Psoas muscle (tissue), 8 donors: ENCODE data around the gene PSMD5. TPM values are rescaled to one million over a fixed set of nuclear protein-coding genes. Genes with fewer than 3 reads are reported as not detected.

Source experiments
- ATAC-seq, 4 donors: fragments of 200-7000 bp; cut with Tn5 transposase; one replicate each; pipeline ENCODE4 v1.9.1; 2020; ENCODE audit warnings: moderate library complexity in 3 of 4, mild to moderate bottlenecking in 2 of 4
- DNase-seq, 2 donors: peaks; one replicate each; pipeline ENCODE4 v3.0.0-alpha.2; 2020
- H3K27ac ChIP-seq: fragments of 200-600 bp; one replicate; pipeline ENCODE4 v1.8.0; 2022
- H3K27me3 ChIP-seq, 3 donors: fragments of 200-600 bp in 1 of 3; one replicate each; pipeline versions ENCODE4 v1.6.1 to v1.8.0; 2013 to 2022; ENCODE audit warnings: low read length in 2 of 3, mild to moderate bottlenecking in 2 of 3, moderate library complexity in 1 of 3; ENCODE audit not compliant: insufficient read depth in 3 of 3
- H3K36me3 ChIP-seq, 2 donors: fragments of 200-600 bp in 1 of 2; one replicate each; pipeline versions ENCODE4 v1.6.1 to v1.8.0; 2013 to 2022; ENCODE audit warnings: low read depth in 1 of 2, mild to moderate bottlenecking in 1 of 2, moderate library complexity in 1 of 2; ENCODE audit not compliant: insufficient read depth in 1 of 2
- H3K4me1 ChIP-seq: fragments of 200-600 bp; one replicate; pipeline ENCODE4 v1.8.0; 2022
- H3K4me3 ChIP-seq: fragments of 200-600 bp; one replicate; pipeline ENCODE4 v1.8.0; 2022; ENCODE audit warnings: mild to moderate bottlenecking
- H3K9me3 ChIP-seq: fragments of 200-600 bp; one replicate; pipeline ENCODE4 v1.8.0; 2022
- CTCF ChIP-seq: fragments of 200-600 bp; IDR thresholded peaks from one replicate; pipeline ENCODE4 v1.8.0; 2022; ENCODE audit warnings: antibody characterized with exemption
- WGBS, 3 donors: extraction: QIAGEN DNeasy Blood & Tissue Kit; methylation state at CpG; one replicate each; pipeline versions ENCODE4 v1.1.6 to v1.1.7; 2013; 5-methylcytosine and 5-hydroxymethylcytosine counted together
- intact Hi-C, 2 donors: fragments of 100-400 bp; cut with DNase I; formaldehyde crosslinking; loops; one replicate each; pipeline versions ENCODE4 v1.11.0 to v1.14.2; 2022
- polyA plus RNA-seq, 3 donors: library from polyadenylated mRNA; stranded (reverse); fragments of 200-250 nt; gene quantifications; one replicate each; pipeline ENCODE4 v1.2.3, GENCODE V29; 2013
- total RNA-seq, 4 donors: library from RNA; stranded (reverse); fragmentation: NEBNext Ultra II Directional in 2 of 4; extraction: Animal tissue kit (Norgen Biotek cat#: 25700) in 2 of 4; gene quantifications; one replicate each; pipeline versions ENCODE4 v1.2.1 to v1.2.4, GENCODE V29; 2021 to 2023
- donor health status: healthy with polysubstance abuse.
- donor health status: DM: no; HTN: no; CAD: no; lungs with moderate emphysema.
- donor health status: Bipolar disorder and iron deficiency.
- donor health status: healthy.
- donor health status: DM: yes; HTN: yes; CAD: no.
- donor health status: DM: no; HTN: no; CAD: no.
- donor health status: DM: no; HTN: no; CAD: no.
- donor health status: DM: yes; HTN: yes; CAD: no.

The PSMD5 gene
- total and polyA plus RNA-seq, 7 donors: 6.2 to 15.7 (median 8.9) TPM

- Histone ChIP-seq H3K27ac (no peak overlapping the region), H3K4me3 (no peak overlapping the region), H3K9me3 (no peaks in the 10 kb centered on the region), H3K36me3 (no peaks in the 10 kb centered on the region), H3K4me1 (no peaks in the 10 kb centered on the region), H3K27me3 (no peaks in the 10 kb centered on the region)
- DNase-seq (no peak), ATAC-seq (no peak)
- no peak for TF ChIP-seq CTCF
- 76 to 85% (median 78%) methylated on average over 14 of the region's 14 CpGs for WGBS, 3 donors
- intact Hi-C loops: no loop called here
Observed at GRCh38 chr9:120890320-120891244, 47.9 kb upstream of the PSMD5 start.

- Histone ChIP-seq H3K9me3 (no peaks in the 10 kb centered on the region), H3K4me3 (no peak overlapping the region), H3K36me3 (no peaks in the 10 kb centered on the region), H3K27ac (no peak overlapping the region), H3K27me3 (no peaks in the 10 kb centered on the region), H3K4me1 (no peaks in the 10 kb centered on the region)
- ATAC-seq: peak in 1 of 4 donors; percentile 44
- intact Hi-C loops: no loop called here
- DNase-seq: no peak
- 96 to 100% (median 100%) methylated on average over 1 of the region's 1 CpG for WGBS, 3 donors
- no peak for TF ChIP-seq CTCF
Observed at GRCh38 chr9:120889606-120890271, 47.0 kb upstream of the PSMD5 start.

GRCh38 chr9:120888626-120889025, 45.9 kb upstream of the PSMD5 start:
- no peak for TF ChIP-seq CTCF
- no peak overlapping the region for H3K4me3 ChIP-seq
- H3K9me3 ChIP-seq: no peaks in the 10 kb centered on the region
- no peaks in the 10 kb centered on the region for H3K27me3 ChIP-seq
- intact Hi-C loops: no loop called here
- DNase-seq (no peak), ATAC-seq (no peak)
- no peaks in the 10 kb centered on the region for H3K36me3 ChIP-seq
- no peaks in the 10 kb centered on the region for H3K4me1 ChIP-seq
- no peak overlapping the region for H3K27ac ChIP-seq

- Histone ChIP-seq H3K4me1 (no peaks in the 10 kb centered on the region), H3K27me3 (no peaks in the 10 kb centered on the region), H3K9me3 (no peaks in the 10 kb centered on the region), H3K36me3 (no peaks in the 10 kb centered on the region), H3K27ac (no peak overlapping the region), H3K4me3 (no peak overlapping the region)
- no peak for TF ChIP-seq CTCF
- WGBS, 3 donors: 49 to 59% (median 54%) methylated on average over 8 of the region's 8 CpGs
- DNase-seq (peak; percentile 74 to 76), ATAC-seq (peak in 3 of 4 donors; percentile 65 to 71 (median 66))
- intact Hi-C loops: no loop called here
Observed at GRCh38 chr9:120886490-120886967, 43.8 kb upstream of the PSMD5 start.
